K562 (cell line): ENCODE data around the gene PXMP2. TPM values are rescaled to one million over a fixed set of nuclear protein-coding genes. Genes with fewer than 3 reads are reported as not detected.

Experiments used
- ATAC-seq: fragments of 200-7000 bp; cut with Tn5 transposase; 3 replicates; pipeline ENCODE4 v1.9.1; 2020; ENCODE audit warnings: moderate library complexity
- BruUV-seq: library from RNA; stranded (reverse); fragments of 400-500 nt; replicated peaks from 2 replicates; lab custom pipeline; 2021; lab: Mats Ljungman, UMichigan
- CTCF ChIA-PET: fragments of 300-600 bp; formaldehyde crosslinking; extraction: SDS; loops from one replicate; lab custom pipeline; 2021; ENCODE audit warnings: low intra/inter-chr PET ratio; lab: Yijun Ruan, JAX
- POLR2A ChIA-PET: fragments of 300-600, 350-650 bp; sonication (Branson Sonifier 250); formaldehyde crosslinking; extraction: SDS; loops from one replicate; lab custom pipeline; 2021; ENCODE audit warnings: antibody characterized with exemption, inconsistent platforms; lab: Yijun Ruan, JAX
- DNase-seq, 4 experiments: peaks; one replicate each; pipeline versions ENCODE4 v3.0.0 to v3.0.0-alpha.2; 2011 to 2018; ENCODE audit warnings: low spot score in 3 of 4, mixed read lengths in 3 of 4; ENCODE audit errors: extremely low read depth in 1 of 4
- FAIRE-seq: peaks from 2 replicates; lab custom pipeline; 2011; peaks lifted over from hg19 to GRCh38; lab: Jason Lieb, UNC
- H2AFZ ChIP-seq: 2 replicates; pipeline ENCODE4 v1.6.0; 2011; ENCODE audit warnings: low read depth, low read length, control low read depth, inconsistent platforms
- H3K27ac ChIP-seq: fragments of 200-600 bp; 3 replicates; pipeline ENCODE4 v1.8.0; 2011; ENCODE audit warnings: low read depth, mild to moderate bottlenecking, control low read depth, inconsistent platforms, low read length, moderate library complexity, mixed read lengths; ENCODE audit errors: extremely low read depth
- H3K27me3 ChIP-seq, 2 experiments: fragments of 300-600 bp in 1 of 2; 2 replicates in 1 of 2; 3 replicates in 1 of 2; pipeline versions ENCODE4 v1.6.0 to v1.8.0; 2011; ENCODE audit warnings: inconsistent platforms in 2 of 2, low read length in 2 of 2, mild to moderate bottlenecking in 1 of 2, mixed read lengths in 1 of 2, moderate library complexity in 1 of 2; ENCODE audit not compliant: control insufficient read depth in 2 of 2, insufficient read depth in 2 of 2
- H3K36me3 ChIP-seq: fragments of 300-600 bp; 3 replicates; pipeline ENCODE4 v1.8.0; 2011; ENCODE audit warnings: mild to moderate bottlenecking, low read length, inconsistent platforms; ENCODE audit not compliant: control insufficient read depth, insufficient read depth
- H3K4me1 ChIP-seq, 2 experiments: fragments of 200-600 bp in 1 of 2; replicated peaks in 1 of 2; 2 replicates in 1 of 2; 3 replicates in 1 of 2; pipeline versions ENCODE4 v1.5.1 to v1.8.0; 2011; ENCODE audit warnings: inconsistent platforms in 2 of 2, low read length in 2 of 2, mild to moderate bottlenecking in 1 of 2, mixed read lengths in 1 of 2, moderate library complexity in 1 of 2; ENCODE audit not compliant: control insufficient read depth in 2 of 2, insufficient read depth in 2 of 2
- H3K4me2 ChIP-seq: 2 replicates; pipeline ENCODE4 v1.6.1; 2011; ENCODE audit warnings: low read length, control low read depth, inconsistent platforms, mixed read lengths; ENCODE audit not compliant: insufficient read depth
- H3K4me3 ChIP-seq: fragments of 200-600 bp; sonication (generic), shearing (Covaris generic); 2 replicates; pipeline ENCODE4 v1.5.1; 2016; ENCODE audit warnings: control low read depth, inconsistent platforms
- H3K79me2 ChIP-seq: fragments of 200-600 bp; 3 replicates; pipeline ENCODE4 v1.8.0; 2011; ENCODE audit warnings: low read length, inconsistent platforms; ENCODE audit not compliant: control insufficient read depth, insufficient read depth
- H3K9ac ChIP-seq, 2 experiments: 2 replicates each; pipeline versions ENCODE4 v1.6.0 to v1.6.1; 2011; ENCODE audit warnings: low read depth in 2 of 2, low read length in 2 of 2, control low read depth in 1 of 2, inconsistent platforms in 1 of 2, mild to moderate bottlenecking in 1 of 2, mixed read lengths in 1 of 2; ENCODE audit not compliant: insufficient read depth in 1 of 2
- H3K9me1 ChIP-seq: one replicate; pipeline ENCODE4 v1.6.0; 2011; ENCODE audit warnings: inconsistent platforms, mild to moderate bottlenecking, low read length, moderate library complexity; ENCODE audit not compliant: control insufficient read depth, insufficient read depth
- H3K9me3 ChIP-seq: replicated peaks from 2 replicates; pipeline ENCODE4 v1.5.1; 2011; ENCODE audit warnings: low read depth, low read length, inconsistent platforms; ENCODE audit not compliant: control insufficient read depth, insufficient read depth
- H4K20me1 ChIP-seq: replicated peaks from 2 replicates; pipeline ENCODE4 v1.6.1; 2011; ENCODE audit warnings: low read length, inconsistent platforms, mixed read lengths; ENCODE audit not compliant: control insufficient read depth, insufficient read depth
- BHLHE40 ChIP-seq: IDR thresholded peaks from 2 replicates; pipeline ENCODE4 v1.6.1; 2011; ENCODE audit warnings: low read length, improper control_type of control experiment
- MAX ChIP-seq: sonication (generic); formaldehyde crosslinking; IDR thresholded peaks from 2 replicates; pipeline ENCODE4 v1.9.0; 2022; ENCODE audit warnings: mild to moderate bottlenecking, missing genetic modification reagents
- TOE1 ChIP-seq, 2 experiments: fragments of 450-650 bp in 1 of 2; sonication (generic) in 1 of 2; formaldehyde crosslinking in 1 of 2; IDR thresholded peaks; 2 replicates each; pipeline versions ENCODE4 v1.7.1 to v1.8.0; 2016 to 2022; ENCODE audit warnings: borderline replicate concordance in 2 of 2, mild to moderate bottlenecking in 2 of 2, antibody characterized with exemption in 1 of 2, inconsistent platforms in 1 of 2, low read depth in 1 of 2, missing genetic modification reagents in 1 of 2, moderate library complexity in 1 of 2
- WGBS: fragments of 100-300 bp; shearing (Covaris generic); methylation state at CpG from one replicate; pipeline ENCODE4 v1.1.6; 2016; ENCODE audit warnings: low coverage, mixed read lengths; ENCODE audit not compliant: insufficient coverage; ENCODE audit errors: missing lambda C conversion rate; 5-methylcytosine and 5-hydroxymethylcytosine counted together
- in situ Hi-C: fragments of 300-500 bp; cut with MboI; formaldehyde crosslinking; loops from 4 replicates; pipeline ENCODE4 v1.15.0; 2018; ENCODE audit warnings: inconsistent platforms, mixed read lengths
- intact Hi-C: fragments of 100-400 bp; cut with micrococcal nuclease; formaldehyde crosslinking; loops from 2 replicates; pipeline ENCODE4 v1.14.2; 2022
- polyA plus RNA-seq, 8 experiments: library from polyadenylated mRNA; depleted of rRNA in 4 of 8; stranded (reverse) in 5 of 8; unstranded in 3 of 8; fragments of >200 nt; fragmentation: Nextera tagmentation in 2 of 8; fragmentation: Illumina TruSeq in 1 of 8; extraction: Ambion mirVana in 2 of 8; extraction: Trizol in 1 of 8; gene quantifications; 2 replicates each; pipeline versions ENCODE4 v1.2.1 to v1.2.3, GENCODE V29; 2011 to 2014; ENCODE audit warnings: inconsistent platforms in 1 of 8, missing spikeins in 1 of 8
- total RNA-seq, 7 experiments: library from RNA; depleted of rRNA in 6 of 7; stranded (reverse); fragments of >200 nt in 6 of 7; fragmentation: Illumina TruSeq in 2 of 7; extraction: Trizol in 2 of 7; gene quantifications; 2 replicates each; pipeline versions ENCODE4 v1.2.1 to v1.2.3, GENCODE V29; 2011 to 2021; ENCODE audit warnings: low replicate concordance in 1 of 7

PXMP2 gene
- total and polyA plus RNA-seq, 9 of the 15 experiments (the other 6 are each of a cell fraction or from before 2014, with no cell fraction given), result 3.0 to 66.1 (median 44.7) TPM

GRCh38 chr12:132685400-132685799 is 2.0 kb upstream of the PXMP2 start:
- peak overlapping the region; percentile 62; the same call in 1 of the 3 replicates for H3K27ac ChIP-seq
- peaks cover 45% of the 10 kb centered on the region for H3K36me3 ChIP-seq
- H3K4me1 ChIP-seq, result peaks cover 14 to 29% of the 10 kb centered on the region in 2 experiments; a peak in 4 of 5 replicates
- H2AFZ ChIP-seq, result no peak overlapping the region
- H3K9me3 ChIP-seq, result peaks cover 8% of the 10 kb centered on the region; the same call in 1 of the 2 replicates
- peak overlapping the region; percentile 88 to 98 for H3K9ac ChIP-seq
- H4K20me1 ChIP-seq, result peaks cover 7% of the 10 kb centered on the region
- 0 out of 2 replicates have a peak, but pooled peaks have one; percentile 10 for TF ChIP-seq MAX (CRISPR knock-in tag)
- peak; percentile 67 for TF ChIP-seq BHLHE40
- TF ChIP-seq TOE1 (IDR thresholded peaks at IDR 0.05; ENCODE audit: borderline replicate concordance), result no peak
- TF ChIP-seq TOE1 (CRISPR knock-in tag; IDR thresholded peaks at IDR 0.05; ENCODE audit: borderline replicate concordance, low read depth), result no peak
- TF ChIP-seq, all 486 proteins: peak for 2
- peak overlapping the region; percentile 94 for H3K4me2 ChIP-seq
- peaks cover 6% of the 10 kb centered on the region for H3K9me1 ChIP-seq
- intact Hi-C loops (no loop called here), in situ Hi-C loops (no loop called here)
- no peaks in the 10 kb centered on the region for H3K27me3 ChIP-seq
- peak; percentile 3; the same call in 2 of the 3 replicates for ATAC-seq
- WGBS, result 36% methylated on average over 5 of the region's 5 CpGs
- DNase-seq, result peak in 1 of 4 experiments; percentile 31
- CTCF ChIA-PET, result no interaction called here
- H3K79me2 ChIP-seq, result peaks cover 79% of the 10 kb centered on the region
- BruUV-seq, result TSS peak; percentile 82
- H3K4me3 ChIP-seq, result peak overlapping the region; percentile 92
- peak; percentile 78 for FAIRE-seq
- POLR2A ChIA-PET, result interaction anchor here (0.6 to 1.2 kb wide), 8 partner anchors 9 to 289 kb away, joined by 3 to 5 read pairs (median 3); partner anchors contain the start of gene PGAM5
